ENCODE data around the gene RLBP1.

Gene RLBP1

GRCh38 chr15:89187986-89188514 lies 33.3 kb downstream of the RLBP1 start:
- H3K4me3 ChIP-seq (ENCODE audit: low read length), result no peak overlapping the region
- TF ChIP-seq CTCF (conservative IDR thresholded peaks at IDR 0.05; ENCODE audit: low read length), result no peak
- no peak for DNase-seq (ENCODE audit: low read depth)

- no peak for DNase-seq (ENCODE audit: low read depth)
- no peak for TF ChIP-seq CTCF (conservative IDR thresholded peaks at IDR 0.05; ENCODE audit: low read length)
- no peak overlapping the region for H3K4me3 ChIP-seq (ENCODE audit: low read length)
These were observed 33.9 kb downstream of the RLBP1 start for GRCh38 chr15:89187301-89187985.

- H3K4me3 ChIP-seq (ENCODE audit: low read length), result no peak overlapping the region
- no peak for DNase-seq (ENCODE audit: low read depth)
- no peak for TF ChIP-seq CTCF (conservative IDR thresholded peaks at IDR 0.05; ENCODE audit: low read length)
These were observed 34.6 kb downstream of the RLBP1 start for GRCh38 chr15:89186803-89187202.

- DNase-seq (ENCODE audit: low read depth), result no peak
- no peak for TF ChIP-seq CTCF (conservative IDR thresholded peaks at IDR 0.05; ENCODE audit: low read length)
These were observed 36.4 kb downstream of the RLBP1 start for GRCh38 chr15:89184886-89185526.

GRCh38 chr15:89184357-89184756 lies 37.0 kb downstream of the RLBP1 start:
- DNase-seq (ENCODE audit: low read depth), result no peak
- no peak for TF ChIP-seq CTCF (conservative IDR thresholded peaks at IDR 0.05; ENCODE audit: low read length)
- no peak overlapping the region for H3K4me3 ChIP-seq (ENCODE audit: low read length)

More at GRCh38 chr15:89184886-89185526, 36.4 kb downstream of the RLBP1 start:
- no peak overlapping the region for H3K4me3 ChIP-seq (ENCODE audit: low read length)

GRCh38 chr15:89179966-89180875 lies 41.2 kb downstream of the RLBP1 start:
- no peak overlapping the region for H3K4me3 ChIP-seq (ENCODE audit: low read length)
- no peak for TF ChIP-seq CTCF (conservative IDR thresholded peaks at IDR 0.05; ENCODE audit: low read length)
- DNase-seq (ENCODE audit: low read depth), result no peak
